ENCODE measurements around the gene G3BP1. TPM values are rescaled to one million over a fixed set of nuclear protein-coding genes. Genes with fewer than 3 reads are reported as not detected.

G3BP1 gene
- total RNA-seq, 2 donors from 2014 or later = 64.7 to 182 TPM

DNA sequence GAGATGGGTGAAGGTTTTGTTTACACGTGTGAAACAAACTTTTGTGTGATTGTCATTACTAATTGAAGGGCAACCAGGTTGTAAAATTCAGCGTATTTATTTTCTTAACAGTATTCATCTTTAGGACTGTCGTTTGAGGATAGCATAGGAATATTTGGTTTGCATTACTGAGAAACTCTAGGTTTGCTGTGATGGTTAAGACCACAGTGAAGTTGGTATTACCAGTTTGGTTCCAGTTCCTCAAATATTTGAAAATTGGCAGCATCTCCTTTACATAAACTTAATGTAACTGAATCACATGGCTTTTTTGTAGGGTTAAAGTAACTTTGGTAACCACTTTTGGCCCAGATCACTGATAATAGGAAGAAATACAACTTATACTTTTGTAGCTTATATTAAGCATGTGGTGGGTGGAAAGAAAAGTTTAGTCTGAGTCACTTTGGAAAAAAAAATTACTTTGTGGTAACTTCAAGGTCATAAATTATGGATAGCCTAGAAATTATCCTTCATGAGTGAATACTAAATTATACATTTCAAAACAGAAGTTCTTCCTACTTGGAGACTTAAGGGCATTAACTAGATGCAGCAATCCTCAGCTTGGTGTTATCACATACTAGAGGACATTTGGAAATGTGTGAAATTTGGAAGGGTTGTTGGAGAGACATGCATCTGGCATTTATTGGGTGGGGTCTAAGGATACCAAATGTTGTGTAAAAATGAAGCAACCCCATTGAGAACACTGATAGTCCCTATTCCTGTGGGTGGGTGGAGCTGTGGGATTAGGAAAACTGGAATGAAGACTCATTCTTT, 33.9 kb downstream of the G3BP1 start:
- no peak overlapping the region for H3K27ac ChIP-seq
- no peaks in the 10 kb centered on the region for H3K9me3 ChIP-seq
- H3K4me3 ChIP-seq = no peak overlapping the region
- H3K27me3 ChIP-seq (replicated peaks; ENCODE audit: insufficient read depth) = no peaks in the 10 kb centered on the region
- no peak for DNase-seq (ENCODE audit: low spot score)
- H3K36me3 ChIP-seq = peaks cover 10% of the 10 kb centered on the region
- no peaks in the 10 kb centered on the region for H3K4me1 ChIP-seq (ENCODE audit: control insufficient read depth in 1 of 2, low read depth in 2 of 2)
- ATAC-seq (ENCODE audit: insufficient number of reproducible peaks, low FRiP score, low read depth) = no peak
- TF ChIP-seq, protein P1, sequence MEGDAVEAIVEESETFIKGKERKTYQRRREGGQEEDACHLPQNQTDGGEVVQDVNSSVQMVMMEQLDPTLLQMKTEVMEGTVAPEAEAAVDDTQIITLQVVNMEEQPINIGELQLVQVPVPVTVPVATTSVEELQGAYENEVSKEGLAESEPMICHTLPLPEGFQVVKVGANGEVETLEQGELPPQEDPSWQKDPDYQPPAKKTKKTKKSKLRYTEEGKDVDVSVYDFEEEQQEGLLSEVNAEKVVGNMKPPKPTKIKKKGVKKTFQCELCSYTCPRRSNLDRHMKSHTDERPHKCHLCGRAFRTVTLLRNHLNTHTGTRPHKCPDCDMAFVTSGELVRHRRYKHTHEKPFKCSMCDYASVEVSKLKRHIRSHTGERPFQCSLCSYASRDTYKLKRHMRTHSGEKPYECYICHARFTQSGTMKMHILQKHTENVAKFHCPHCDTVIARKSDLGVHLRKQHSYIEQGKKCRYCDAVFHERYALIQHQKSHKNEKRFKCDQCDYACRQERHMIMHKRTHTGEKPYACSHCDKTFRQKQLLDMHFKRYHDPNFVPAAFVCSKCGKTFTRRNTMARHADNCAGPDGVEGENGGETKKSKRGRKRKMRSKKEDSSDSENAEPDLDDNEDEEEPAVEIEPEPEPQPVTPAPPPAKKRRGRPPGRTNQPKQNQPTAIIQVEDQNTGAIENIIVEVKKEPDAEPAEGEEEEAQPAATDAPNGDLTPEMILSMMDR (IDR thresholded peaks at IDR 0.05) = no peak

GRCh38 chr5:151808451-151809169, 36.9 kb downstream of the G3BP1 start:
- no peaks in the 10 kb centered on the region for H3K36me3 ChIP-seq
- no peak overlapping the region for H3K4me3 ChIP-seq
- no peak for ATAC-seq (ENCODE audit: insufficient number of reproducible peaks, low FRiP score, low read depth)

GRCh38 chr5:151810449-151810848, 38.7 kb downstream of the G3BP1 start:
- no peak for ATAC-seq (ENCODE audit: insufficient number of reproducible peaks, low FRiP score, low read depth)
- Histone ChIP-seq H3K9me3 (no peaks in the 10 kb centered on the region), H3K27ac (no peak overlapping the region), H3K4me3 (no peak overlapping the region), H3K27me3 (replicated peaks; ENCODE audit: insufficient read depth) (no peaks in the 10 kb centered on the region), H3K4me1 (ENCODE audit: control insufficient read depth in 1 of 2, low read depth in 2 of 2) (peaks cover 8 to 20% of the 10 kb centered on the region in 2 donors), H3K36me3 (no peaks in the 10 kb centered on the region)
- TF ChIP-seq, protein P1 (IDR thresholded peaks at IDR 0.05) = no peak
- no peak for DNase-seq (ENCODE audit: low spot score)

More at GRCh38 chr5:151808451-151809169, 36.9 kb downstream of the G3BP1 start:
- DNase-seq (ENCODE audit: low spot score) = no peak
- Histone ChIP-seq H3K27me3 (replicated peaks; ENCODE audit: insufficient read depth) (no peaks in the 10 kb centered on the region), H3K27ac (no peak overlapping the region), H3K4me1 (ENCODE audit: control insufficient read depth in 1 of 2, low read depth in 2 of 2) (peaks cover 8 to 20% of the 10 kb centered on the region in 2 donors), H3K9me3 (no peaks in the 10 kb centered on the region)
- TF ChIP-seq, protein P1 (IDR thresholded peaks at IDR 0.05) = no peak

GRCh38 chr5:151810897-151811296, 39.1 kb downstream of the G3BP1 start:
- Histone ChIP-seq H3K4me1 (ENCODE audit: control insufficient read depth in 1 of 2, low read depth in 2 of 2) (peaks cover 8 to 20% of the 10 kb centered on the region in 2 donors), H3K4me3 (no peak overlapping the region), H3K36me3 (no peaks in the 10 kb centered on the region), H3K27me3 (replicated peaks; ENCODE audit: insufficient read depth) (no peaks in the 10 kb centered on the region), H3K27ac (no peak overlapping the region), H3K9me3 (no peaks in the 10 kb centered on the region)
- DNase-seq (ENCODE audit: low spot score) = no peak
- ATAC-seq (ENCODE audit: insufficient number of reproducible peaks, low FRiP score, low read depth) = no peak
- TF ChIP-seq, protein P1 (IDR thresholded peaks at IDR 0.05) = no peak

DNA sequence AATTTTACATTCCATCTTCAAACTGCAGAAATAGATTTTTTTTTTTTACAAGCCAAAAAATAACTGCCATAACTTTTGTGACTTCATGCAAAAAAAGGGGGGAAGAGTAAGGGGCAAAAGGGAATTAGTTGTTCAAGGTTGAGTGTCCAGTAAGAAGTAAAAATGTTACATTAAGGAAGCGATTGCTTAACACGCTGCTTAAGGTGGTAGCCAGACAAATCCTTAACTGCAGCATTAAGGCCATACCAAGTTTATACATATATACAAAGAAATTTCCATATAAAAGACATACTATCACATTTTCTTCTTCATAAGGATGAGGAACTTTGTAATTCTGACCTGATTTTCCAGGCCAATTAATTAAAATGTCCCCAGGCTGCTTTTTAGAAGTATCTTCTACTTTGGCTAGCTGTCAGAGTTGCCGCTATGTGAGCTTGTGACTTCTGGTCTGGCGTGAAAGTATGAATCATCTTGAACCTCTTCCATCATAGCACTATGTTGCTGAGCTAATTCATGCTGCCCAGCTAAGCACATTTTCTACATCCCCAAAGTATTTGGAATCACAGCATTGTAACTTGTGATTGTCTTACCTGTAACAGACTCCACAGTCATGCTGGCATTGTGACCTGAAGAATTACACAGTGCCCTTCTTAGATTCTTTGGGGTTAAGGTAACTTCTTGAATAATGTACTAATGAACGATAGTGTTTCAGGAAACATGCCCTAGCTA, 40.0 kb downstream of the G3BP1 start:
- Histone ChIP-seq H3K27me3 (replicated peaks; ENCODE audit: insufficient read depth) (no peaks in the 10 kb centered on the region), H3K36me3 (no peaks in the 10 kb centered on the region), H3K4me3 (no peak overlapping the region), H3K9me3 (no peaks in the 10 kb centered on the region), H3K27ac (no peak overlapping the region), H3K4me1 (ENCODE audit: control insufficient read depth in 1 of 2, low read depth in 2 of 2) (peaks cover 8 to 20% of the 10 kb centered on the region in 2 donors)
- TF ChIP-seq, protein P1 (IDR thresholded peaks at IDR 0.05) = no peak
- ATAC-seq (ENCODE audit: insufficient number of reproducible peaks, low FRiP score, low read depth) = peak; percentile 36
- DNase-seq (ENCODE audit: low spot score) = no peak

Data from thoracic aorta (tissue), 2 donors.